ENCODE results near the gene NIPA2. TPM values are rescaled to one million over a fixed set of nuclear protein-coding genes. Genes with fewer than 3 reads are reported as not detected.

Gene NIPA2
- total and polyA plus RNA-seq, 5 experiments from 2014 or later, result 35.9 to 44.8 (median 40.8) TPM

- DNase-seq (no peak), ATAC-seq (no peak)
- no peak overlapping the region for H3K27ac Mint-ChIP-seq
- peaks cover 0 to 10% (median 2%) of the 10 kb centered on the region in 3 donors for H3K36me3 Mint-ChIP-seq
- POLR2A ChIA-PET, result no interaction called here
- no peak overlapping the region for H3K4me3 Mint-ChIP-seq
- H3K4me1 Mint-ChIP-seq, result peaks cover 2 to 7% (median 4%) of the 10 kb centered on the region in 4 donors
- peaks cover 0 to 2% (median 0%) of the 10 kb centered on the region in 9 donors for H3K9me3 Mint-ChIP-seq
- peaks cover 0 to 8% (median 0%) of the 10 kb centered on the region in 5 donors for H3K27me3 Mint-ChIP-seq
Measured at GRCh38 chr15:22881739-22882440, 43.4 kb downstream of the NIPA2 start.

- Mint-ChIP-seq H3K36me3 (peaks cover 0 to 9% (median 2%) of the 10 kb centered on the region in 3 donors), H3K9me3 (no peaks in the 10 kb centered on the region), H3K27me3 (peaks cover 0 to 5% (median 0%) of the 10 kb centered on the region in 5 donors), H3K4me3 (no peak overlapping the region), H3K4me1 (peaks cover 2 to 7% (median 4%) of the 10 kb centered on the region in 4 donors), H3K27ac (no peak overlapping the region)
- ATAC-seq (no peak), DNase-seq (no peak)
- POLR2A ChIA-PET, result no interaction called here
Measured at GRCh38 chr15:22883196-22883595, 44.7 kb downstream of the NIPA2 start.

GRCh38 chr15:22884344-22884743, 45.9 kb downstream of the NIPA2 start:
- Mint-ChIP-seq H3K4me3 (no peak overlapping the region), H3K9me3 (no peaks in the 10 kb centered on the region), H3K27me3 (no peaks in the 10 kb centered on the region), H3K36me3 (peaks cover 0 to 5% (median 2%) of the 10 kb centered on the region in 3 donors), H3K27ac (no peak overlapping the region), H3K4me1 (peaks cover 2 to 7% (median 4%) of the 10 kb centered on the region in 4 donors)
- ATAC-seq, result no peak
- POLR2A ChIA-PET, result no interaction called here
- DNase-seq, result peak in 1 of 10 donors; percentile 7

DNA sequence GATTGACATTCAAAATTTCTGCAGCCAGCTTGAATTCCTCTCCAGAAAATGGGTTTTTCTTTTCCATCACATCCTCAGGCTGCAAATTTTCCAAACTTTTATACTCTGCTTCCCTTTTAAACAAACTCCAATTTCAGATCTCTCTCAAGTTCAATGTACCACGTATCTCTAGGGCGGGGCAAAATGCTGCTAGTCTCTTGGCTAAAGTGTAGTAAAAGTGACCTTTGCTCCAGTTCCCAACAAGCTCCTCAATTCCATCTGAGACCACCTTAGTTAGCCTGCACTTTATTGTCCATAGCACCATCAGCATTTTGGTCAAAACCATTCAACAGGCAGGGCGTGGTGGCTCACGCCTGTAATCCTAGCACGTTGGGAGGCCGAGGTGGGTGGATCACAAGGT, 46.7 kb downstream of the NIPA2 start:
- H3K36me3 Mint-ChIP-seq, result peaks cover 0 to 3% (median 2%) of the 10 kb centered on the region in 3 donors
- no peak for DNase-seq
- ATAC-seq, result no peak
- no peak overlapping the region for H3K27ac Mint-ChIP-seq
- H3K27me3 Mint-ChIP-seq, result no peaks in the 10 kb centered on the region
- H3K4me1 Mint-ChIP-seq, result peaks cover 2 to 7% (median 3%) of the 10 kb centered on the region in 4 donors
- no peaks in the 10 kb centered on the region for H3K9me3 Mint-ChIP-seq
- POLR2A ChIA-PET, result no interaction called here
- no peak overlapping the region for H3K4me3 Mint-ChIP-seq

DNA sequence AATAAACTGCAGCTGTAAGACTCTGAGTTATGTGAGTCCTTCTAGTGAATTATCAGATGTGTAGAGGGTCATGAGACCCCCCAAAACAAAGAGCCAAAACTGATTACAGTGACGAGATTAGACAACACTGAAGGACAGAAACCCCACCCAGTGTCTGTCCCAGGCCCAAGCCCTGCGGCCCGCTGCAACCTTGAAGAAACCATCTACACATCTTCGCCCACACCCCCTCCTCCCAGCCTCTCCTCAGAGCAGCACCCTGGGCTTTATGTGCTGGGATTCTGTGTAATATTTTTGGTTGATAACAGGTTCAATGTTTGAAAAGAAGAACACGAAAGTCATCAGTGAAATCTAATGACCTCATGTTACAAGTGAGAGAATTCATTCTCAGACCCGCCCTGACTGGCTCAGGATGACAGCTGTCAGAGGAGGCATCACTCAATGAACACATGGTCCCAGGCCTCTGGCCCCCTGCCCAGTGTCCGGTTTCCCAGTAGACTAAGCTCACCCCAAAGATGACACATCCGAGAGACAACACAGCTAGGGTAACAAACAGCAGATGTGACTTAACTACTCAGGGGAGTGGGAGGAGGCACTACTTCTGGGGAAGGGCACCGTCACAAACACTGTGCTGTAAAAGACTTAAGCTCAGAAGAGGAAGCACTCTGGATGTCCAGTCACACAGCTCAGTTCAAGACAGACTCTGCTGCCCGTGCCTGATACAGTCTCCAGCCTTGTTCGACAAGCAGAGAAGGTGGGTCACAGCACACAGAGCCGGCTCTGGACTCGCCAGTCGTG, 48.9 kb downstream of the NIPA2 start:
- ATAC-seq (no peak), DNase-seq (no peak)
- Mint-ChIP-seq H3K4me1 (peaks cover 0 to 3% (median 1%) of the 10 kb centered on the region in 4 donors), H3K9me3 (no peaks in the 10 kb centered on the region), H3K4me3 (no peak overlapping the region), H3K27ac (peak overlapping the region in 2 of 10 donors; percentile 31 to 59), H3K27me3 (no peaks in the 10 kb centered on the region), H3K36me3 (no peaks in the 10 kb centered on the region)
- POLR2A ChIA-PET, result no interaction called here

DNA sequence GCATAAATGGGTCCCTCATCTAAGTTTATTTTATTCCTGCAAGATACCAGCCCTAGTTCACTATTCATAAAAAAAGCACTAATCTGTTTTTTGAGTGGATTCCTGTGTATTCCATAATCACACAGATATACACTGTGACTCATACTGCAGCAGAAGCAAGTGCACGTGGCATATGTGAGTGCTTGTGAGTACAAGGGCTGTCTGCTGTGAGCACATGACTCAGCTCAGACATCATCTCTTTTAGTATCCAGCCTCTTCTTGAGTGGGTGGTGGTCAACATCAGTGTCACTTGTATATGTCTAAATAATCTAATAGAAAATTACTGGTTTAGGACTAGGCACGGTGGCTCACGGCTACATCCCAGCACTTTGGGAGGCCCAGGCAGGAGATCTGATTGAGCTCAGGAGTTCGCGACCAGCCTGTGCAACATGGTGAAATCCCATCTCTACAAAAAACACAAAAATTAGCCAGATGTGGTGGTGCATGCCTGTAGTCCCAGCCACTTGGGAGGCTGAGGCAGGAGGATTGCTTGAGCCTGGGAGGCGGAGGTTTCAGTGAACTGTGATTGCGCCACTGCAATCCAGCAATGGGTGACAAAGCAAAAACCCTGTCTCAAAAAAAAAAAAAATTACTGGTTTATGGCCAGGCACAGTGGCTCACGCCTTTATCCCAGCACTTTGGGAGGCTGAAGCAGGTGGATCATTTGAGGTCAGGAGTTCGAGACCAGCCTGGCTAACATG, 49.8 kb downstream of the NIPA2 start:
- no peaks in the 10 kb centered on the region for H3K9me3 Mint-ChIP-seq
- no peaks in the 10 kb centered on the region for H3K36me3 Mint-ChIP-seq
- ATAC-seq, result no peak
- no peak for DNase-seq
- POLR2A ChIA-PET, result no interaction called here
- H3K27me3 Mint-ChIP-seq, result no peaks in the 10 kb centered on the region
- H3K4me3 Mint-ChIP-seq, result no peak overlapping the region
- H3K4me1 Mint-ChIP-seq, result peaks cover 0 to 3% (median 1%) of the 10 kb centered on the region in 4 donors
- H3K27ac Mint-ChIP-seq, result no peak overlapping the region

DNA sequence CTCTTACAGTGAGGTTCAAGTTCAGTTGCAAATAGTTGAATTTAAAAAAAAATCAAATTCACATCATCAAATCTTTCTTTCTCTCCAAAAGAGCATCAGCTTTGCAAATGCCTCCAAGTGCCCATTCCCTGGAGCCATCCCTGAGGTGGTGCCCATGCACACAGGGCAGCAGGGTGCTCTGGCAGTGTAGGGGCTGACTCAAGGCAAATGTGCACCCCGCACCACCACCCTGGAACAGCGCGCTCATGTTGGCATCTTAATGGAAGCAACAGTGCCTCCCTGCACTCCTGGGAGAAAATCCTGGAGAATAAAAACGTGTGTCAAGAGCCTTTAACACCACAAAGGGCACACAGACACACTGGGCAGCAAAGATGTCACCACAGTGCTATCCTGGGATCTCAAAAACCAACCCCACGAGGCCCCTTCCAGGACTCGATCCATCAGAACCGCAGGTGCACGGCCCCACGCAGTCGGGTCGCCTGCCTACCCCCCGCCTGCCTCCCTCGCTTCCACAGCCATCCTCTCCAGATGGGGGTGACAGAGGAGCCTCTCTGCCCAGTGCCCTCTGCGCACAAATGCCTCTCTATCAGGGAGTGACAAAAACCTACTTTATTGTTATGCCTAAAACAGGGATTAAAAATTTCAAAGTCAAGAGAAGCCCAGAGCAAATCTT, 50.8 kb downstream of the NIPA2 start:
- POLR2A ChIA-PET, result no interaction called here
- Mint-ChIP-seq H3K9me3 (no peaks in the 10 kb centered on the region), H3K27me3 (no peaks in the 10 kb centered on the region), H3K4me1 (peaks cover 0 to 2% (median under 1%) of the 10 kb centered on the region in 4 donors), H3K4me3 (no peak overlapping the region), H3K36me3 (no peaks in the 10 kb centered on the region), H3K27ac (no peak overlapping the region)
- ATAC-seq (no peak), DNase-seq (no peak)

DNA sequence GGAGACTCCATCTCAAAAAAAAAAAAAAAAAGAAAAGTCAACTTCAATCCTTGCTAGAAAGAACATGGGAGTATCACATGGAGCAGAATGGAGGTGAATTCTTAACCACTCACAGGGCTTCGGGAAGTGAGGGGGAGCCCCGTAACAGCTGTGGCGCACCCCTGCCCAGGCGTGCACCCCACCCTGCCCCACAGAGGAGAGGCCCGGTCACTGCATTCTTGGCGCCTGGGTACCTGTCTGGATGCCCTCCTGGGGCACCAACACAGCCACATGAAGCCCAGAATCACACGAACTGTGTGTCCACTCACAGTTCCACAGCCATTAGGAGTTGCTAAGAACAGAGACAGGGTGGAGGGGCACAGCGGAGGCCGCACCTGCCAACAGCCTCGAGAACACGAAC, 51.8 kb downstream of the NIPA2 start:
- no peaks in the 10 kb centered on the region for H3K4me1 Mint-ChIP-seq
- H3K4me3 Mint-ChIP-seq, result no peak overlapping the region
- no peak overlapping the region for H3K27ac Mint-ChIP-seq
- DNase-seq (no peak), ATAC-seq (no peak)
- H3K36me3 Mint-ChIP-seq, result no peaks in the 10 kb centered on the region
- H3K9me3 Mint-ChIP-seq, result no peaks in the 10 kb centered on the region
- H3K27me3 Mint-ChIP-seq, result no peaks in the 10 kb centered on the region
- POLR2A ChIA-PET, result no interaction called here

- ATAC-seq, result no peak
- Mint-ChIP-seq H3K36me3 (no peaks in the 10 kb centered on the region), H3K9me3 (no peaks in the 10 kb centered on the region), H3K4me1 (no peaks in the 10 kb centered on the region), H3K4me3 (no peak overlapping the region), H3K27ac (peak overlapping the region in 1 of 10 donors; percentile 55), H3K27me3 (no peaks in the 10 kb centered on the region)
- POLR2A ChIA-PET, result no interaction called here
- no peak for DNase-seq
Measured at GRCh38 chr15:22891426-22892210, 53.2 kb downstream of the NIPA2 start.

- POLR2A ChIA-PET, result no interaction called here
- H3K27me3 Mint-ChIP-seq, result no peaks in the 10 kb centered on the region
- H3K4me1 Mint-ChIP-seq, result no peaks in the 10 kb centered on the region
Measured at GRCh38 chr15:22892333-22892732, 53.9 kb downstream of the NIPA2 start.

DNA sequence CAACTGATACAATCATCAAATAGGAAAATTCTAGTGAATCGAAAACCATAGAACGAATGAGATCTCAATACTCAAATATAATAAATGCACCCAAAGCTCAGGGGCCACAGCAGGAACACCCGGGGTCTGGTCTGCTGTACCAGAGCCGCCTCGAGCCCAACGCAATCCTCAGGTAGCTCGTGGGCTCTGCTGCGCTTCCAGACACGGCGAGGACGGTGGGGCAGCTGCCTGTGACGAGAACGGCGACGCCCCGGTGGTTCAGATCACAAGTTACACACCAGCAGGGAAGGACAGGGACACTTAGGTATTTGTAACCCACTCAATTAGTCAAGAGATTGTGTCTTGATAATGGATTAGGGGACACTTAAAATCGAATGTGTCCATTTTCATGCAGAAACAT, 54.6 kb downstream of the NIPA2 start:
- Mint-ChIP-seq H3K9me3 (no peaks in the 10 kb centered on the region), H3K27me3 (no peaks in the 10 kb centered on the region), H3K4me3 (no peak overlapping the region), H3K4me1 (no peaks in the 10 kb centered on the region), H3K36me3 (no peaks in the 10 kb centered on the region), H3K27ac (no peak overlapping the region)
- POLR2A ChIA-PET, result no interaction called here
- DNase-seq (no peak), ATAC-seq (no peak)

More at GRCh38 chr15:22892333-22892732, 53.9 kb downstream of the NIPA2 start:
- Mint-ChIP-seq H3K9me3 (no peaks in the 10 kb centered on the region), H3K36me3 (no peaks in the 10 kb centered on the region), H3K4me3 (no peak overlapping the region), H3K27ac (peak overlapping the region in 1 of 10 donors; percentile 63)
- ATAC-seq (no peak), DNase-seq (no peak)

DNA sequence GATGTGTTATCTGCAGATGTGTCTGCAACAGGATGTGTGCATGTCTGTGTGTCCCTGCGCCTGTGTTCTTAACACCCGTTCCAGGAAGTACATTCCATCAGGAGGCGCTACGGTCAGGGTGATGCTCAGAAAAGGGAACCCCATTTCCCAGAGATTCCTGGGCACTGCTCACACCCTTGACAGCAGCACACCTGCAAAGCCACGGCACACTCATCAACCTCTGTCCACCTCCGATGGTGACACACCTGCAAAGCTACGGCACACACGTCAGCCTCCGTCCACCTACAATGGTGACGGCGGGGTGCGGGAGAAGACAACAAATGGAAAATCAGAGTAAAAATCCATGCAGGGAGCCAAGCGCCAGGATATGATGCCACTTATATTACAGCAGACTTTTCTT, 55.4 kb downstream of the NIPA2 start:
- Mint-ChIP-seq H3K4me3 (no peak overlapping the region), H3K27ac (no peak overlapping the region), H3K4me1 (no peaks in the 10 kb centered on the region), H3K9me3 (no peaks in the 10 kb centered on the region), H3K27me3 (no peaks in the 10 kb centered on the region), H3K36me3 (no peaks in the 10 kb centered on the region)
- POLR2A ChIA-PET, result no interaction called here
- DNase-seq (no peak), ATAC-seq (no peak)

Data from naive thymus-derived CD8-positive, alpha-beta T cell (primary cell).